ELR (cell line): ENCODE data around the gene APOC4.
A peak's percentile ranks its signal among the peaks of the same experiment; 100 is the strongest.
"Not testable (repeated sequence)": the region's sequence is repeated elsewhere in the genome, so short reads cannot be mapped to it uniquely, and the experiment has no call there.

ENCODE experiments used
- DNase-seq: peaks from one replicate; pipeline ENCODE4 v3.0.0-alpha.2; 2015; ENCODE audit warnings: low read depth

Gene APOC4

GRCh38 chr19:44914433-44915206 lies 27.4 kb upstream of the APOC4 start, which contains the start of gene APOC1:
APOC1 (plus strand) TSS chr19:44914608; CDS start chr19:44914892, 284 bp downstream.
- peak; percentile 84 for DNase-seq

- DNase-seq = no peak
These were observed 17.8 kb upstream of the APOC4 start for GRCh38 chr19:44924243-44924725.

- peak; percentile 35 for DNase-seq
These were observed 16.7 kb upstream of the APOC4 start for GRCh38 chr19:44925114-44925891.

GRCh38 chr19:44926245-44927077 lies 15.6 kb upstream of the APOC4 start:
- DNase-seq = not testable (repeated sequence)

- DNase-seq = no peak
These were observed 14.3 kb upstream of the APOC4 start for GRCh38 chr19:44927746-44928145.

- no peak for DNase-seq
These were observed 11.9 kb upstream of the APOC4 start for GRCh38 chr19:44930088-44930487.

- DNase-seq = no peak
These were observed 10.5 kb upstream of the APOC4 start for GRCh38 chr19:44931541-44931940.

GRCh38 chr19:44939668-44940067 lies 2.4 kb upstream of the APOC4 start:
- DNase-seq = no peak

- DNase-seq = no peak
These were observed 1.8 kb downstream of the APOC4 start for GRCh38 chr19:44943801-44944249.

- DNase-seq = no peak
These were observed 5.1 kb downstream of the APOC4 start for GRCh38 chr19:44947041-44947581.

GRCh38 chr19:44948237-44948636 lies 6.2 kb downstream of the APOC4 start:
- no peak for DNase-seq

- DNase-seq = no peak
These were observed 6.8 kb downstream of the APOC4 start for GRCh38 chr19:44948763-44949374.

- no peak for DNase-seq
These were observed 7.5 kb downstream of the APOC4 start for GRCh38 chr19:44949550-44949949.

- DNase-seq = peak; percentile 86
These were observed 9.4 kb downstream of the APOC4 start for GRCh38 chr19:44951179-44952159.

GRCh38 chr19:44954278-44954648 lies 12.2 kb downstream of the APOC4 start:
- DNase-seq = no peak

GRCh38 chr19:44954649-44955504 lies 12.8 kb downstream of the APOC4 start, which contains the start of gene CLPTM1:
CLPTM1 (plus strand) TSS chr19:44955380; CDS start chr19:44955396, 16 bp downstream.
- peak; percentile 97 for DNase-seq

- peak; percentile 31 for DNase-seq
These were observed 13.7 kb downstream of the APOC4 start for GRCh38 chr19:44955505-44956439.

GRCh38 chr19:44957526-44957925 lies 15.5 kb downstream of the APOC4 start:
- DNase-seq = no peak
